Measurements from ENCODE around the gene PML. TPM values are rescaled to one million over a fixed set of nuclear protein-coding genes. Genes with fewer than 3 reads are reported as not detected.

Gene PML
- total RNA-seq, 1 experiment from 2014 or later = 47.7 TPM

- TF ChIP-seq, protein P1, sequence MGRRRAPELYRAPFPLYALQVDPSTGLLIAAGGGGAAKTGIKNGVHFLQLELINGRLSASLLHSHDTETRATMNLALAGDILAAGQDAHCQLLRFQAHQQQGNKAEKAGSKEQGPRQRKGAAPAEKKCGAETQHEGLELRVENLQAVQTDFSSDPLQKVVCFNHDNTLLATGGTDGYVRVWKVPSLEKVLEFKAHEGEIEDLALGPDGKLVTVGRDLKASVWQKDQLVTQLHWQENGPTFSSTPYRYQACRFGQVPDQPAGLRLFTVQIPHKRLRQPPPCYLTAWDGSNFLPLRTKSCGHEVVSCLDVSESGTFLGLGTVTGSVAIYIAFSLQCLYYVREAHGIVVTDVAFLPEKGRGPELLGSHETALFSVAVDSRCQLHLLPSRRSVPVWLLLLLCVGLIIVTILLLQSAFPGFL (CRISPR knock-in tag; IDR thresholded peaks at IDR 0.05; ENCODE audit: borderline replicate concordance) = no peak
- TF ChIP-seq RELA (CRISPR knock-in tag; IDR thresholded peaks at IDR 0.05; ENCODE audit: borderline replicate concordance) (no peak), PRRX2 (CRISPR knock-in tag; IDR thresholded peaks at IDR 0.05) (no peak), NR3C1 (CRISPR knock-in tag; conservative IDR thresholded peaks at IDR 0.05; ENCODE audit: low read depth) (no peak), SP1 (CRISPR knock-in tag; conservative IDR thresholded peaks at IDR 0.05) (no peak), IRF2 (CRISPR knock-in tag; IDR thresholded peaks at IDR 0.05; ENCODE audit: borderline replicate concordance, low read depth) (no peak), FOXJ3 (CRISPR knock-in tag; IDR thresholded peaks at IDR 0.05; ENCODE audit: borderline replicate concordance) (no peak), TEAD4 (CRISPR knock-in tag; IDR thresholded peaks at IDR 0.05) (no peak)
Measured at GRCh38 chr15:73965758-73966113, 28.8 kb upstream of the PML start (continued).

DNA sequence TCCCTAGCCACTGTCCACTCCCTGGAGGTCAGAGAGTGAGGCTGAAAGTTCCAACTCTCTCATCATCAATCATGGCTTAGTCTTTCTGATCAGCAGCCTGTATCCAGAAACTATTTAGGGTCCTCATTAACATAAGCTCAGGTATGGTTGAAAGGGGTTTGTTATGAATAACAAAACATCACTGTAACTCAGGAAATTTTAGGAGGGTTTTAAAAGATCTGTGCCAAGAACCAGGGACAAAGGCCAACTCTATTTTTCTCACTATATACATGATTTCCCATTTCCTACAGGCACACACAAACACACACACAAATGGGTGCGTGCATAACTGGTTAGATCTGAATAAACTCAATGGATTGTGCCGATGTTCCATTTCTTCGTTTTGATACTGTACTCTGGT is 26.1 kb upstream of the PML start:
- Mint-ChIP-seq H3K27ac (no peak overlapping the region), H3K4me1 (peaks cover 32% of the 10 kb centered on the region), H3K9me3 (no peaks in the 10 kb centered on the region), H3K4me3 (no peak overlapping the region), H3K27me3 (ENCODE audit: low read depth) (no peaks in the 10 kb centered on the region), H3K36me3 (no peaks in the 10 kb centered on the region)
- ChIA-PET POLR2A (no interaction called here), CTCF (interaction anchor here (0.6 to 6.6 kb wide), 6 partner anchors 18 to 241 kb away, joined by 3 to 93 read pairs (median 4); no protein-coding TSS in a partner anchor)
- no peak for DNase-seq (ENCODE audit: low spot score)
- TF ChIP-seq NR2C2 (CRISPR knock-in tag; IDR thresholded peaks at IDR 0.05) (no peak), JAZF1 (CRISPR knock-in tag; IDR thresholded peaks at IDR 0.05) (no peak), RELA (CRISPR knock-in tag; IDR thresholded peaks at IDR 0.05; ENCODE audit: borderline replicate concordance) (no peak), IRF2 (CRISPR knock-in tag; IDR thresholded peaks at IDR 0.05; ENCODE audit: borderline replicate concordance, low read depth) (no peak), SMAD4 (CRISPR knock-in tag; IDR thresholded peaks at IDR 0.05) (no peak), EMX1 (CRISPR knock-in tag; IDR thresholded peaks at IDR 0.05) (no peak), ZNF416 (CRISPR knock-in tag; IDR thresholded peaks at IDR 0.05) (no peak), ESRRA (CRISPR knock-in tag; IDR thresholded peaks at IDR 0.05; ENCODE audit: borderline replicate concordance) (no peak), AR (CRISPR knock-in tag; IDR thresholded peaks at IDR 0.05) (no peak), NR1H2 (CRISPR knock-in tag; IDR thresholded peaks at IDR 0.05) (no peak), OVOL2 (CRISPR knock-in tag; IDR thresholded peaks at IDR 0.05; ENCODE audit: borderline replicate concordance) (no peak)
- TF ChIP-seq, protein P2, sequence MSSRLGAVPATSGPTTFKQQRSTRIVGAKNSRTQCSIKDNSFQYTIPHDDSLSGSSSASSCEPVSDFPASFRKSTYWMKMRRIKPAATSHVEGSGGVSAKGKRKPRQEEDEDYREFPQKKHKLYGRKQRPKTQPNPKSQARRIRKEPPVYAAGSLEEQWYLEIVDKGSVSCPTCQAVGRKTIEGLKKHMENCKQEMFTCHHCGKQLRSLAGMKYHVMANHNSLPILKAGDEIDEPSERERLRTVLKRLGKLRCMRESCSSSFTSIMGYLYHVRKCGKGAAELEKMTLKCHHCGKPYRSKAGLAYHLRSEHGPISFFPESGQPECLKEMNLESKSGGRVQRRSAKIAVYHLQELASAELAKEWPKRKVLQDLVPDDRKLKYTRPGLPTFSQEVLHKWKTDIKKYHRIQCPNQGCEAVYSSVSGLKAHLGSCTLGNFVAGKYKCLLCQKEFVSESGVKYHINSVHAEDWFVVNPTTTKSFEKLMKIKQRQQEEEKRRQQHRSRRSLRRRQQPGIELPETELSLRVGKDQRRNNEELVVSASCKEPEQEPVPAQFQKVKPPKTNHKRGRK (CRISPR knock-in tag; IDR thresholded peaks at IDR 0.05; ENCODE audit: borderline replicate concordance) = no peak
- TF ChIP-seq, protein P3, sequence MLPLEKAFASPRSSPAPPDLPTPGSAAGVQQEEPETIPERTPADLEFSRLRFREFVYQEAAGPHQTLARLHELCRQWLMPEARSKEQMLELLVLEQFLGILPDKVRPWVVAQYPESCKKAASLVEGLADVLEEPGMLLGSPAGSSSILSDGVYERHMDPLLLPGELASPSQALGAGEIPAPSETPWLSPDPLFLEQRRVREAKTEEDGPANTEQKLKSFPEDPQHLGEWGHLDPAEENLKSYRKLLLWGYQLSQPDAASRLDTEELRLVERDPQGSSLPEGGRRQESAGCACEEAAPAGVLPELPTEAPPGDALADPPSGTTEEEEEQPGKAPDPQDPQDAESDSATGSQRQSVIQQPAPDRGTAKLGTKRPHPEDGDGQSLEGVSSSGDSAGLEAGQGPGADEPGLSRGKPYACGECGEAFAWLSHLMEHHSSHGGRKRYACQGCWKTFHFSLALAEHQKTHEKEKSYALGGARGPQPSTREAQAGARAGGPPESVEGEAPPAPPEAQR (CRISPR knock-in tag; IDR thresholded peaks at IDR 0.05) = no peak
- TF ChIP-seq, protein P4, sequence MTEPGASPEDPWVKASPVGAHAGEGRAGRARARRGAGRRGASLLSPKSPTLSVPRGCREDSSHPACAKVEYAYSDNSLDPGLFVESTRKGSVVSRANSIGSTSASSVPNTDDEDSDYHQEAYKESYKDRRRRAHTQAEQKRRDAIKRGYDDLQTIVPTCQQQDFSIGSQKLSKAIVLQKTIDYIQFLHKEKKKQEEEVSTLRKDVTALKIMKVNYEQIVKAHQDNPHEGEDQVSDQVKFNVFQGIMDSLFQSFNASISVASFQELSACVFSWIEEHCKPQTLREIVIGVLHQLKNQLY (CRISPR knock-in tag; IDR thresholded peaks at IDR 0.05) = no peak
- TF ChIP-seq, protein P5, sequence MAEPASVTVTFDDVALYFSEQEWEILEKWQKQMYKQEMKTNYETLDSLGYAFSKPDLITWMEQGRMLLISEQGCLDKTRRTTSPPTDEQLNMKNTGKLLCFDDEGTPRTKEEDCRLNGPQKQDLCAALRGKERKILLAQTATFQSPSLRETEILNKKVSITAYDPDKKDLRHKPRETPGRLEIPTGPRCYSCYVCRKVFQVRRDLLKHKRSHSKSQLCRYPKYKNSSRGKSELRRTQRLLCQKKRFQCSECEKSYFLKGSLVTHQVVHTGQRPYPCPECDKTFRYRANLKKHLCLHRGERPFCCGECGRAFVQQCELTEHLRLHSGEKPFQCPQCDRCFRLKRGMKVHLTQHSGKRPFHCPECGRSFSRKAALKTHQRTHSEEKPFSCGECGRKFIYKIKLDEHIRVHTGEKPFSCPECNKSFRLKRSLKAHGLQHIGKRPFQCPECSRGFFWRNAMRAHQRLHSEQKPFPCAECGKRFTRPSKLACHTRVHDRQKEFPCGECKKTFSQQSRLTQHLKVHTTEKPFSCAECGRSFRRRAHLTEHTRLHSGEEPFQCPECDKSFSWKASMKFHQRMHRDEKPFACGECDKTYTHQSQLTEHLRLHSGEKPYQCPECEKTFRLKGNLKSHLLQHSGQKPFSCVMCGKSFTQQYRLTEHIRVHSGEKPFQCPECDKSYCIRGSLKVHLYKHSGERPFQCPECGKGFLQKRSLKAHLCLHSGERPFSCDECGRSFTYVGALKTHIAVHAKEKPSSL (CRISPR knock-in tag; conservative IDR thresholded peaks at IDR 0.05) = no peak
- no peak for ATAC-seq
